ENCODE results near the gene NUMBL. TPM values are rescaled to one million over a fixed set of nuclear protein-coding genes. Genes with fewer than 3 reads are reported as not detected.

NUMBL gene
- polyA plus RNA-seq, 1 experiment, result 29.4 TPM

DNA sequence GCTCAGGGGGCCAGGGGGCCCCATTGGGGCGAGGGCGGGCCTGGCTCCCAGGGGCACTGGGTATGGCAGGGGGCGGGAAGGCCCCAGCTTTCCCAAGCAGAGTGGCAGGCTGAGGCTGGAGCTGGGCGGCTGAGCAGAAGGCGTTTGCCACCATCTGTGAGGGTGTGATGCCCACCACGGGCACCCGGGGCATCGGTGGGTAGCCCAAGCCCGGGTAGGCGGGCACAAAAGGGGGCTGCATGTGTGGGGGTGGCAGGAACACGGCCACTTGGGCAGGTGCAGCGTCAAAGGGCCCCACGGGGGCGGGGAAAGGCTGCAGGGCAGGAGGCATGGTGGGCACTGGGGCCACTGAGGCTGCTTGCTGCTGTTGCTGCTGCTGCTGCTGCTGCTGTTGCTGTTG is 22.8 kb downstream of the NUMBL start:
- no peak for DNase-seq (ENCODE audit: low read depth, low spot score)
- H3K9me3 ChIP-seq (ENCODE audit: control insufficient read depth, insufficient read depth, low read length), result peaks cover 15% of the 10 kb centered on the region
- CTCF ChIA-PET, result no interaction called here
- POLR2A ChIA-PET, result no interaction called here
- H3K4me3 ChIP-seq (ENCODE audit: low read depth, low read length), result no peak overlapping the region
- H3K27me3 ChIP-seq (ENCODE audit: control insufficient read depth, insufficient read depth, low read length), result no peaks in the 10 kb centered on the region
- H3K27ac ChIP-seq (ENCODE audit: low read depth, low read length), result no peak overlapping the region
- no peak for TF ChIP-seq CTCF (IDR thresholded peaks at IDR 0.05; ENCODE audit: low read depth, low read length)

DNA sequence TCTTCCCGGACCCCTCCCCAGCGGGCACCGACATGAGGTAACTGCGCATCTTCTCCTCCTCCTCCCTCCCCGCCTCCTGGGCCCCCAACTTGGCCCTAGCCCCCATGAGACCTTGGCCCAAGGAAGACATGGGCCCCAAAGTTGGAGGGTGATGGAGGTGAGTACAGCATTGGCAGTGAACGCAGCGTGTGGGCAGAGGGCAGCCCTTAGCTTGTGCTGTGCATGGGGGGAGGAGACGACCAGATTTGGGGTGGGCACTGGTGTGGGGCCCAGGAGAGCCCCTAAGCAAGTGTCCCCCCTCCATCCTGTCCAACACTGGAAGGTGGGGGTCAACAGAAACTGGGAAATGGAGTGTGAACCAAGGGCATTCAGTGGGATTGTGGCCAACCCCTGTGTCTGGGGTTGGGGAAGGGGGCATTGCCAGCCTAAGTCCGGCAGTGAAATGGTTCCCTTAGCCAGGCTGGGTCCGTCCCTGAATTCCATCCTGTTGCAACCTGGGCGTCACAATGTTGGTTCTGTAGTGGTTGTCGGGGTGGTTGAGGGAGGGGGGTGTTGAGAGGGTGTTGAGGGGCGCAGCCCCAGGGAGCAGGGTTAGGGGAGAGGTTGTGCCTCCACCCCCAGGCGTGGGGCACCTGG is 23.5 kb downstream of the NUMBL start:
- Histone ChIP-seq H3K9me3 (ENCODE audit: control insufficient read depth, insufficient read depth, low read length) (peaks cover 15% of the 10 kb centered on the region), H3K27me3 (ENCODE audit: control insufficient read depth, insufficient read depth, low read length) (no peaks in the 10 kb centered on the region), H3K27ac (ENCODE audit: low read depth, low read length) (peak overlapping the region; percentile 31), H3K4me3 (ENCODE audit: low read depth, low read length) (no peak overlapping the region)
- POLR2A ChIA-PET, result no interaction called here
- CTCF ChIA-PET, result no interaction called here
- DNase-seq (ENCODE audit: low read depth, low spot score), result no peak
- TF ChIP-seq CTCF (IDR thresholded peaks at IDR 0.05; ENCODE audit: low read depth, low read length), result no peak

- H3K9me3 ChIP-seq (ENCODE audit: control insufficient read depth, insufficient read depth, low read length), result no peaks in the 10 kb centered on the region; the same call in 1 of the 2 replicates
- H3K4me3 ChIP-seq (ENCODE audit: low read depth, low read length), result peak overlapping the region; percentile 61
- H3K27me3 ChIP-seq (ENCODE audit: control insufficient read depth, insufficient read depth, low read length), result no peaks in the 10 kb centered on the region
- no peak for DNase-seq (ENCODE audit: low read depth, low spot score)
- no peak for TF ChIP-seq CTCF (IDR thresholded peaks at IDR 0.05; ENCODE audit: low read depth, low read length)
- ChIA-PET POLR2A (interaction anchor here (0.5 to 2.3 kb wide), 18 partner anchors 9 to 1225 kb away, joined by 3 to 38 read pairs (median 5); partner anchors contain the start of genes ACTMAP, COQ8B, EGLN2 and ITPKC), CTCF (interaction anchor here (0.6 to 2.9 kb wide), 20 partner anchors 10 to 481 kb away, joined by 3 to 15 read pairs (median 4); partner anchors contain the start of genes ACTMAP and EGLN2)
- H3K27ac ChIP-seq (ENCODE audit: low read depth, low read length), result peak overlapping the region; percentile 91
These were observed 26.5 kb downstream of the NUMBL start for GRCh38 chr19:40663695-40664692.

GRCh38 chr19:40662925-40663694 is 27.3 kb downstream of the NUMBL start:
- DNase-seq (ENCODE audit: low read depth, low spot score), result peak; percentile 79
- peak; percentile 86; the same call in 1 of the 2 replicates for TF ChIP-seq CTCF (IDR thresholded peaks at IDR 0.05; ENCODE audit: low read depth, low read length)
- CTCF ChIA-PET, result interaction anchor here (0.6 to 2.9 kb wide), 19 partner anchors 10 to 482 kb away, joined by 3 to 15 read pairs (median 4); partner anchors contain the start of genes ACTMAP and EGLN2
- peak overlapping the region; percentile 61 for H3K4me3 ChIP-seq (ENCODE audit: low read depth, low read length)
- POLR2A ChIA-PET, result interaction anchor here (0.5 to 2.3 kb wide), 21 partner anchors 9 to 1225 kb away, joined by 3 to 38 read pairs (median 5); partner anchors contain the start of genes ACTMAP, COQ8B, EGLN2 and ITPKC
- no peaks in the 10 kb centered on the region for H3K27me3 ChIP-seq (ENCODE audit: control insufficient read depth, insufficient read depth, low read length)
- no peaks in the 10 kb centered on the region; the same call in 1 of the 2 replicates for H3K9me3 ChIP-seq (ENCODE audit: control insufficient read depth, insufficient read depth, low read length)
- H3K27ac ChIP-seq (ENCODE audit: low read depth, low read length), result peak overlapping the region; percentile 91

Data from AG04450 (cell line).